IMR-90 (cell line): ENCODE measurements around the gene AGO3.

Experiments used
- POLR2A ChIP-seq: IDR thresholded peaks from 2 replicates; pipeline ENCODE4 v1.6.1; 2012; ENCODE audit warnings: mild to moderate bottlenecking, low read depth, low read length
- RAD21 ChIP-seq: IDR thresholded peaks from 2 replicates; pipeline ENCODE4 v1.6.1; 2012; ENCODE audit warnings: low read length, improper control_type of control experiment
- RCOR1 ChIP-seq: IDR thresholded peaks from 2 replicates; pipeline ENCODE4 v1.6.1; 2012; ENCODE audit warnings: mild to moderate bottlenecking, low read length, improper control_type of control experiment; ENCODE audit not compliant: insufficient replicate concordance
- SMC3 ChIP-seq: fragments of 150-350 bp; IDR thresholded peaks from 2 replicates; pipeline ENCODE4 v1.6.1; 2016; ENCODE audit warnings: low read depth, mild to moderate bottlenecking, antibody characterized with exemption, low read length, moderate library complexity
- TF ChIP-seq, protein P1 (sequence below): fragments of 150-350 bp; IDR thresholded peaks from 2 replicates; pipeline ENCODE4 v1.6.1; 2016; ENCODE audit warnings: low read depth, mild to moderate bottlenecking, low read length, moderate library complexity, borderline replicate concordance
- TF ChIP-seq, protein P2 (sequence below): conservative IDR thresholded peaks from 2 replicates; pipeline ENCODE4 v1.5.1; 2012; ENCODE audit warnings: mild to moderate bottlenecking, low read depth, low read length, improper control_type of control experiment

- TF ChIP-seq, protein P1, sequence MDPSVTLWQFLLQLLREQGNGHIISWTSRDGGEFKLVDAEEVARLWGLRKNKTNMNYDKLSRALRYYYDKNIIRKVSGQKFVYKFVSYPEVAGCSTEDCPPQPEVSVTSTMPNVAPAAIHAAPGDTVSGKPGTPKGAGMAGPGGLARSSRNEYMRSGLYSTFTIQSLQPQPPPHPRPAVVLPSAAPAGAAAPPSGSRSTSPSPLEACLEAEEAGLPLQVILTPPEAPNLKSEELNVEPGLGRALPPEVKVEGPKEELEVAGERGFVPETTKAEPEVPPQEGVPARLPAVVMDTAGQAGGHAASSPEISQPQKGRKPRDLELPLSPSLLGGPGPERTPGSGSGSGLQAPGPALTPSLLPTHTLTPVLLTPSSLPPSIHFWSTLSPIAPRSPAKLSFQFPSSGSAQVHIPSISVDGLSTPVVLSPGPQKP = no peak
- TF ChIP-seq, protein P2, sequence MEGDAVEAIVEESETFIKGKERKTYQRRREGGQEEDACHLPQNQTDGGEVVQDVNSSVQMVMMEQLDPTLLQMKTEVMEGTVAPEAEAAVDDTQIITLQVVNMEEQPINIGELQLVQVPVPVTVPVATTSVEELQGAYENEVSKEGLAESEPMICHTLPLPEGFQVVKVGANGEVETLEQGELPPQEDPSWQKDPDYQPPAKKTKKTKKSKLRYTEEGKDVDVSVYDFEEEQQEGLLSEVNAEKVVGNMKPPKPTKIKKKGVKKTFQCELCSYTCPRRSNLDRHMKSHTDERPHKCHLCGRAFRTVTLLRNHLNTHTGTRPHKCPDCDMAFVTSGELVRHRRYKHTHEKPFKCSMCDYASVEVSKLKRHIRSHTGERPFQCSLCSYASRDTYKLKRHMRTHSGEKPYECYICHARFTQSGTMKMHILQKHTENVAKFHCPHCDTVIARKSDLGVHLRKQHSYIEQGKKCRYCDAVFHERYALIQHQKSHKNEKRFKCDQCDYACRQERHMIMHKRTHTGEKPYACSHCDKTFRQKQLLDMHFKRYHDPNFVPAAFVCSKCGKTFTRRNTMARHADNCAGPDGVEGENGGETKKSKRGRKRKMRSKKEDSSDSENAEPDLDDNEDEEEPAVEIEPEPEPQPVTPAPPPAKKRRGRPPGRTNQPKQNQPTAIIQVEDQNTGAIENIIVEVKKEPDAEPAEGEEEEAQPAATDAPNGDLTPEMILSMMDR = no peak
- no peak for TF ChIP-seq RAD21
- TF ChIP-seq SMC3 = no peak
- no peak for TF ChIP-seq POLR2A
- no peak for TF ChIP-seq RCOR1
Observed at GRCh38 chr1:36031441-36031840, 100.5 kb downstream of the AGO3 start.
